ENCODE results near the gene C4orf51. TPM values are rescaled to one million over a fixed set of nuclear protein-coding genes. Genes with fewer than 3 reads are reported as not detected.

C4orf51 gene
- total and polyA plus RNA-seq, 2 of the 13 experiments (the other 11 are each of a cell fraction or from before 2014, with no cell fraction given): not detected

DNA sequence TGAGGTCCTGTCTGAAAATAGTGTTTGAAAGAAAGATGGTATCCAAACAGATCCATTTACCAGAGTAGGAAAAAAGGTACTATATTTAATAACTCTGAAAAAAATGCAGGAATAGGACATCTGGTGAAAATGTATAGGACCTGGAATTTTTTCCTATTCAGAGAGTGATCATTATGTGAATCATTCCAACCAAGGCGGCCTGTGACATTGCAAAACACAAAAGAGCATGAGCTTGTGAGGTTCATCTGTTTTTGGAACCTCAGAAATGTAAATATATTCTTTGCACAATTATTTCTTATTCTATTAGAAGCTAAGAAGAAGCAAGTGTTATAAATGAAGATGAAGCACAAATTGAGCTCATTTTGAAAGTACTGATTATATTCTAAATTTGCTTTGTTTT is 2.0 kb downstream of the C4orf51 start:
- CTCF ChIA-PET (ENCODE audit: low intra/inter-chr PET ratio, low total read pairs): no interaction called here
- H2AFZ ChIP-seq (ENCODE audit: low read length): no peak overlapping the region
- TF ChIP-seq GABPB1 (CRISPR knock-in tag; IDR thresholded peaks at IDR 0.05) (no peak), GATA4 (IDR thresholded peaks at IDR 0.05; ENCODE audit: borderline replicate concordance, low read depth) (no peak), ZKSCAN8 (CRISPR knock-in tag; IDR thresholded peaks at IDR 0.05; ENCODE audit: borderline replicate concordance) (no peak), TCF7 (IDR thresholded peaks at IDR 0.05; ENCODE audit: low read depth) (no peak), KLF6 (CRISPR knock-in tag; IDR thresholded peaks at IDR 0.05) (no peak), SKI (IDR thresholded peaks at IDR 0.05; ENCODE audit: partially characterized antibody) (no peak)
- intact Hi-C loops (cut with micrococcal nuclease; ENCODE audit: unreplicated experiment): no loop called here
- H3K4me1 ChIP-seq (ENCODE audit: insufficient read depth, low read length): peaks cover 17% of the 10 kb centered on the region
- no peaks in the 10 kb centered on the region for H3K36me3 ChIP-seq (replicated peaks in 1 of 2; ENCODE audit: control insufficient read depth in 1 of 2, insufficient read depth in 2 of 2, low read length in 2 of 2)
- H3K27me3 ChIP-seq (ENCODE audit: control insufficient read depth in 1 of 2, insufficient read depth in 2 of 2, low read length in 2 of 2): no peaks in the 10 kb centered on the region
- H3K9ac ChIP-seq (ENCODE audit: insufficient read depth, low read depth, low read length): no peak overlapping the region
- H4K20me1 ChIP-seq (ENCODE audit: insufficient read depth, low read length): no peaks in the 10 kb centered on the region
- in situ Hi-C loops (cut with HindIII; ENCODE audit: extremely low pct_ligation_motif_present, low pct_unique_long_range_greater_than_20kb): no loop called here
- no peak overlapping the region for H3K27ac ChIP-seq (ENCODE audit: extremely low read length, insufficient read depth, low read length)
- no peak overlapping the region for H3K4me2 ChIP-seq (ENCODE audit: low read depth, low read length)
- POLR2A ChIA-PET: no interaction called here
- ATAC-seq (no peak), DNase-seq (ENCODE audit: low spot score) (no peak), FAIRE-seq (no peak)
- BruUV-seq (replicated peaks): no TSS peak
- H3K9me3 ChIP-seq (ENCODE audit: low read length): no peaks in the 10 kb centered on the region
- no peaks in the 10 kb centered on the region for H3K79me2 ChIP-seq (ENCODE audit: insufficient read depth, low read length)
- no peak overlapping the region for H3K4me3 ChIP-seq (replicated peaks in 1 of 3; ENCODE audit: insufficient read depth in 1 of 3, low read depth in 2 of 3, low read length in 3 of 3)
- 21% methylated on average over 1 of the region's 1 CpG for WGBS (ENCODE audit: low lambda C conversion rate)

DNA sequence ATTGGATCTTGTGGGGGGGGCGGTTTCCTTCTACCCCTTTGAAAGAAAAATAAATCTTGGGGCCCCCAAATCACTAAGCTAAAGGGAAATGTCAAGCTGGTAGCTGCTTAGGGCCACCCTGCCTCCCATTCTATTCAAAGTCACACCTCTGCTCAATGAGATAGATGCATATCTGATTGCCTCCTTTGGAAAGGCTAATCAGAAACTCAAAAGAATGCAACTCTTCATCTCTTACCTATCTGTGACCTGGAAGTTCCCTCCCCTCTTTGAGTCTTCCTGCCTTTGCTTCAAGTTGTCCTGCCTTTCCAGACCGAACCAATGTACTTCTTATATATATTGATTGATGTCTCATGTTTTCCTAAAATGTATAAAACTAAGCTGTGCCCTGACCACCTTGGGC is 7.0 kb downstream of the C4orf51 start:
- H2AFZ ChIP-seq (ENCODE audit: low read length): no peak overlapping the region
- H3K4me1 ChIP-seq (ENCODE audit: insufficient read depth, low read length): peaks cover 20% of the 10 kb centered on the region
- no peaks in the 10 kb centered on the region for H3K36me3 ChIP-seq (replicated peaks in 1 of 2; ENCODE audit: control insufficient read depth in 1 of 2, insufficient read depth in 2 of 2, low read length in 2 of 2)
- no peaks in the 10 kb centered on the region for H3K9me3 ChIP-seq (ENCODE audit: low read length)
- in situ Hi-C loops (cut with HindIII; ENCODE audit: extremely low pct_ligation_motif_present, low pct_unique_long_range_greater_than_20kb): no loop called here
- POLR2A ChIA-PET: no interaction called here
- H3K79me2 ChIP-seq (ENCODE audit: insufficient read depth, low read length): no peaks in the 10 kb centered on the region
- H3K27ac ChIP-seq (ENCODE audit: extremely low read length, insufficient read depth, low read length): no peak overlapping the region
- no peaks in the 10 kb centered on the region for H3K27me3 ChIP-seq (ENCODE audit: control insufficient read depth in 1 of 2, insufficient read depth in 2 of 2, low read length in 2 of 2)
- H3K4me2 ChIP-seq (ENCODE audit: low read depth, low read length): no peak overlapping the region
- H3K4me3 ChIP-seq (replicated peaks in 1 of 3; ENCODE audit: insufficient read depth in 1 of 3, low read depth in 2 of 3, low read length in 3 of 3): no peak overlapping the region
- FAIRE-seq (no peak), DNase-seq (ENCODE audit: low spot score) (no peak), ATAC-seq (no peak)
- H3K9ac ChIP-seq (ENCODE audit: insufficient read depth, low read depth, low read length): no peak overlapping the region
- no peaks in the 10 kb centered on the region for H4K20me1 ChIP-seq (ENCODE audit: insufficient read depth, low read length)
- WGBS (ENCODE audit: low lambda C conversion rate): 30% methylated on average over 1 of the region's 2 CpGs
- CTCF ChIA-PET (ENCODE audit: low intra/inter-chr PET ratio, low total read pairs): no interaction called here
- no peak for TF ChIP-seq POLR2AphosphoS2 (IDR thresholded peaks at IDR 0.05; ENCODE audit: low read depth, low read length)
- TF ChIP-seq REXO4 (CRISPR knock-in tag; IDR thresholded peaks at IDR 0.05; ENCODE audit: borderline replicate concordance): no peak
- no peak for TF ChIP-seq MTF2 (CRISPR knock-in tag; IDR thresholded peaks at IDR 0.05; ENCODE audit: borderline replicate concordance)
- intact Hi-C loops (cut with micrococcal nuclease; ENCODE audit: unreplicated experiment): no loop called here
- no TSS peak for BruUV-seq (replicated peaks)

Measured in HepG2 (cell line).